HG03175 (cell line): Measurements from ENCODE around the gene PITPNM3.

ENCODE experiments used
- ATAC-seq: cut with Tn5 transposase; IDR thresholded peaks from one replicate; pipeline ENCODE4 v1.9.1; 2021; ENCODE audit warnings: mild to moderate bottlenecking, moderate library complexity; ENCODE audit not compliant: unreplicated experiment

PITPNM3 gene

DNA sequence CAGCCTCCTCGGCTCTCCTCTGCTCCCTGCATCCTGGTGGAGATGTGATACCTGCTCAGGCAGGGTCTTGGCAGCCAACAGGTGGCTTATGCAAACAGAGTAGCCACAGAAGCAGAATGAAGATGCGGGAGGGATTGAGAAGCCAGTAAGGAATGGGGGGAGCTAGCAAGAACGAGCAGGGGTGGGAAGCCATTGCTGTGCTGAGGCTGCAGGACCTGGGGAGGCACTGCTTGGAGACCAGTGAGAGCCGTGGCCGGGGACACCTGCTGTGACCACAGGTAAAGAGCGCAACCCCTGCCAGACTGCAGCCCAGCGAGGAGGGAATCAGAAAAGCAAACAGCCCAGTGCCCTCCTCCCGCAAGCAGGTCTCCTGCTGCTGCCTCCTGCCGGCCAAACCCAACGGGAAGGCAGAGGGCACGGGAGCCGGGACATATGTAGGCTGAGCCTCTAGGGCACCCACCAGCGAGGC, 136.1 kb downstream of the PITPNM3 start:
- no peak for ATAC-seq

DNA sequence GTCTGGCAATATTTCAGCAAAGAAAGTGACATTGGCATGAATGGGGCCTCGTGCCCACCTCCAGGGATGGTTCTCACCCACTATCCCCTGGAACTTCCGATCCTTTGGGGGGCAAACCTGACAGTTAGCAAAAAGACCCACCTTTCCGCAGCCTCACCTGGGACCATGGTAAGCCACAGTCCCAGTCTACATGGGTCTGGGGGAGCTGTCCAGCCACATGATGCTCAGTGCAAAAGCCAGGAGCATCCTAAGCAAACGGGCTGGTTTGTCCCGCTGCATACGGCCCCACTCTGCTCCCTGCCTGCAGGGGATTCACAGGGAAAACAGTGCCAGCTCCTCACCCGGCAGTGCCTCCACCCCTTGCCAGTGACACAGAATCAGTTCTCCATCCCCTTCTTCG, 140.7 kb downstream of the PITPNM3 start:
- no peak for ATAC-seq

DNA sequence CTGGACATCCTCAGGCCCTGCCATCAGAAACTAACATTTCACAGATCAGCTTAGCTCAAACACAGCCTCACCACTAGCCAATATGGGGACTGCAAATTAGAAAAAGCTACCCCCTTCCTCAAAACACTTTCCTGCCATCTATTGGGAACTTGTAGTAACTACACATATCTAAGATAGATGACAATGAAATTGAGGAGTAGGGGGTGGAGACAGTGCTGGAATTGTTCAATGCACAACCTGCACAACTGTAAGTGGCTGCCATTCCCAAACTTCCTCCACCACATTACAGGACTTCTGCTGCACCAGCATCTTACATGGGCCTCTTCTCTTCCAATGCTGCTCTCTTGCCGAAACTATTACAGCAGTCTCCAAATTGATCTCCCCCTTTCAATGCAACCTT, 143.3 kb downstream of the PITPNM3 start:
- no peak for ATAC-seq

DNA sequence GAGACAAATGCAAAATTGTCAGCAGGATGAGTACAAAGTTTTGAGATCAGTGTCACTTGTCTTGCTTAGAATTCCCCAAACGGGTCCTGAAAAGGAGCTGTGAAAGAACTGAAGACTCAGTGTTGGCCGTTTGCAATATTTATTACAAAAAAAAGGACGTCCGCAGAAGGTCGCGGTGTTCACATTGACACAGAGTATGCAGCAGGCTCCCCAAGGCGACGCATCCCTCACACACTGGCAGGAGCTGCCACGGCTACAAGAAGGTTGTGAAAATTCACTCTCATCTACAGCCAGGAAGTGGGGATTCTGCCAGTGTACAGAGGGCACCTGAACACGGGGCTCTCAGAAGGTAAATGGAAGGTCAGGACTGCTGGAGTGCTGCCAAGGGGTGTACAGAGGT, 147.6 kb downstream of the PITPNM3 start:
- ATAC-seq: no peak

DNA sequence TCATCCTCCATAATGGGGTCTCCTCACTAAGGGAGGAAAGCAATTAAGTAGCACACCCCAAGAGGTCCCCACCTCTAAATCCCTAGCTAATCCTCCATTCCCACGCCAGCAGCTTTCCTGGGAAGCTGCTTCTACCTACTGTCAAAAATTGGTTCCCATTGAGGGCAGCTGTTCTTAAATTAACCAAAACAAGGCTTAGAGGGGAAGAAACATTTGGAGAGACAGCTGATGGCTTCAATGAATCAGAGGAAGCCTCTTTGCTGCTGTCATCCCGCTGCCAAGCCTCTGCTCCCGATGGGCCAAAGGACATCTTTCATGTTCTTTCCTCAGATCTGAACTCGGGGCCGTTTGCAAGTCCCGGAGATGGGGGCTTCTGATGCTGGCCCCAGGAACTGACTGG, 148.1 kb downstream of the PITPNM3 start:
- ATAC-seq: no peak

DNA sequence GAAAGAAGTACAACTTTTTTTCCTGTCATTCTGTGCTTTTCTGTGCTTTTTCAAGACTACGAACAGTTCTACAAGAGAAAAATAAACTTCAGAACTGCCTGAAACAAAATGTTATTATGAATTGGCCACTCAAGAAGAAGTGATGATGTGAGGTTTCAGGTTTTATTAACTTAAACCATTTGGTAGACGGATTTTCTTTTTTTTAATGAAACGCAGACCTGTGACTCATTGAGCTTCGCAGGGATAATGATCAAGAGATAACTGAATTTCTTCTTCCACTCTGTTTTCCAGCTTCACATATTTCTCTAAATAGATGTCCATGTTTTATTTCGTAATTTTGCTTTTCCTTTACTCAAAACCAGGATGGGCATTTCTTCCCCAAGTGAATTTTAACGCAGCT, 154.1 kb downstream of the PITPNM3 start:
- no peak for ATAC-seq
